Mucosa of stomach (tissue), 1 donor: Measurements from ENCODE around the gene LRRC37B.
"Not testable (repeated sequence)": the region's sequence is repeated elsewhere in the genome, so short reads cannot be mapped to it uniquely, and the experiment has no call there.

Experiments used
- H3K27me3 ChIP-seq: one replicate; pipeline ENCODE4 v1.7.0; 2013; ENCODE audit warnings: mild to moderate bottlenecking, low read length; ENCODE audit not compliant: control insufficient read depth, insufficient read depth
- H3K36me3 ChIP-seq: one replicate; pipeline ENCODE4 v1.7.0; 2013; ENCODE audit warnings: low read length; ENCODE audit not compliant: control insufficient read depth, insufficient read depth
- H3K4me1 ChIP-seq: one replicate; pipeline ENCODE4 v1.7.0; 2013; ENCODE audit warnings: mild to moderate bottlenecking, low read length; ENCODE audit not compliant: control insufficient read depth, insufficient read depth
- H3K4me3 ChIP-seq: one replicate; pipeline ENCODE4 v1.7.0; 2013; ENCODE audit warnings: low read length
- H3K9ac ChIP-seq: one replicate; pipeline ENCODE4 v1.7.0; 2013; ENCODE audit warnings: mild to moderate bottlenecking, low read length, moderate library complexity
- H3K9me3 ChIP-seq: one replicate; pipeline ENCODE4 v1.7.0; 2013; ENCODE audit warnings: mild to moderate bottlenecking, low read length, moderate library complexity; ENCODE audit not compliant: control insufficient read depth
- donor health status: Pancreatic carcinoma.

Gene LRRC37B

GRCh38 chr17:32006957-32007462 is at the start of gene LRRC37B:
Gene LRRC37B, plus strand, starts transcription at chr17:32007383. Its CDS starts 14,010 bp downstream, at chr17:32021393.
- peak within 1 kb of the TSS; percentile 85 for H3K4me3 ChIP-seq
- no peaks in the 10 kb centered on the region for H3K9me3 ChIP-seq
- no peaks in the 10 kb centered on the region for H3K36me3 ChIP-seq
- peaks cover 6% of the 10 kb centered on the region for H3K4me1 ChIP-seq
- H3K27me3 ChIP-seq: no peaks in the 10 kb centered on the region
- H3K9ac ChIP-seq: peak within 1 kb of the TSS; percentile 86

GRCh38 chr17:31964131-31964530 is 43.1 kb upstream of the LRRC37B start:
- not testable (repeated sequence) for H3K36me3 ChIP-seq

GRCh38 chr17:31967648-31968047 is 39.5 kb upstream of the LRRC37B start:
- no peaks in the 10 kb centered on the region for H3K4me1 ChIP-seq
- H3K4me3 ChIP-seq: no peak overlapping the region
- H3K9me3 ChIP-seq: no peaks in the 10 kb centered on the region
- no peaks in the 10 kb centered on the region for H3K27me3 ChIP-seq
- no peak overlapping the region for H3K9ac ChIP-seq
- H3K36me3 ChIP-seq: no peaks in the 10 kb centered on the region

More at GRCh38 chr17:31964131-31964530, 43.1 kb upstream of the LRRC37B start:
- not testable (repeated sequence) for H3K4me3 ChIP-seq, H3K9ac ChIP-seq, H3K4me1 ChIP-seq, H3K27me3 ChIP-seq, H3K9me3 ChIP-seq

GRCh38 chr17:31970416-31970815 is 36.8 kb upstream of the LRRC37B start:
- H3K9ac ChIP-seq, H3K36me3 ChIP-seq, H3K4me3 ChIP-seq, H3K4me1 ChIP-seq, H3K27me3 ChIP-seq, H3K9me3 ChIP-seq: not testable (repeated sequence)

GRCh38 chr17:31974269-31975071 is 32.7 kb upstream of the LRRC37B start:
- H3K9ac ChIP-seq, H3K4me1 ChIP-seq, H3K36me3 ChIP-seq, H3K9me3 ChIP-seq, H3K27me3 ChIP-seq, H3K4me3 ChIP-seq: not testable (repeated sequence)

GRCh38 chr17:31975391-31975790 is 31.8 kb upstream of the LRRC37B start:
- H3K36me3 ChIP-seq, H3K9me3 ChIP-seq, H3K4me3 ChIP-seq, H3K9ac ChIP-seq, H3K27me3 ChIP-seq, H3K4me1 ChIP-seq: not testable (repeated sequence)

- H3K4me3 ChIP-seq, H3K9ac ChIP-seq, H3K36me3 ChIP-seq, H3K27me3 ChIP-seq, H3K4me1 ChIP-seq, H3K9me3 ChIP-seq: not testable (repeated sequence)
Observed at GRCh38 chr17:31991821-31992220, 15.4 kb upstream of the LRRC37B start.

GRCh38 chr17:31997005-31997404 is 10.2 kb upstream of the LRRC37B start:
- Histone ChIP-seq H3K9ac (no peak overlapping the region), H3K36me3 (no peaks in the 10 kb centered on the region), H3K27me3 (no peaks in the 10 kb centered on the region), H3K4me3 (no peak overlapping the region), H3K9me3 (no peaks in the 10 kb centered on the region), H3K4me1 (no peaks in the 10 kb centered on the region)

GRCh38 chr17:32007463-32008298 is 498 bp downstream of the LRRC37B start:
- Histone ChIP-seq H3K27me3 (no peaks in the 10 kb centered on the region), H3K9ac (peak overlapping the region; percentile 86), H3K9me3 (no peaks in the 10 kb centered on the region), H3K4me1 (peaks cover 6% of the 10 kb centered on the region), H3K4me3 (peak overlapping the region; percentile 85), H3K36me3 (no peaks in the 10 kb centered on the region)

- no peaks in the 10 kb centered on the region for H3K27me3 ChIP-seq
- no peak overlapping the region for H3K9ac ChIP-seq
- no peak overlapping the region for H3K4me3 ChIP-seq
- H3K36me3 ChIP-seq: no peaks in the 10 kb centered on the region
- H3K4me1 ChIP-seq: peaks cover 6% of the 10 kb centered on the region
- H3K9me3 ChIP-seq: no peaks in the 10 kb centered on the region
Observed at GRCh38 chr17:32009262-32009542, 2.0 kb downstream of the LRRC37B start.

GRCh38 chr17:32010114-32010513 is 2.9 kb downstream of the LRRC37B start:
- no peak overlapping the region for H3K9ac ChIP-seq
- no peaks in the 10 kb centered on the region for H3K27me3 ChIP-seq
- no peaks in the 10 kb centered on the region for H3K36me3 ChIP-seq
- no peaks in the 10 kb centered on the region for H3K9me3 ChIP-seq
- H3K4me3 ChIP-seq: no peak overlapping the region
- H3K4me1 ChIP-seq: peaks cover 6% of the 10 kb centered on the region

GRCh38 chr17:32015245-32016013 is 8.2 kb downstream of the LRRC37B start:
- Histone ChIP-seq H3K36me3 (no peaks in the 10 kb centered on the region), H3K27me3 (no peaks in the 10 kb centered on the region), H3K4me3 (no peak overlapping the region), H3K9me3 (no peaks in the 10 kb centered on the region), H3K9ac (no peak overlapping the region), H3K4me1 (peaks cover 3% of the 10 kb centered on the region)
